Esophagus muscularis mucosa (tissue), 4 donors: ENCODE measurements around the gene CNOT4. TPM values are rescaled to one million over a fixed set of nuclear protein-coding genes. Genes with fewer than 3 reads are reported as not detected.

Source experiments
- DNase-seq: peaks from one replicate; pipeline ENCODE4 v3.0.0-alpha.2; 2017; ENCODE audit errors: extremely low spot score
- H3K27ac ChIP-seq, 4 donors: fragments of 200-600 bp; sonication (generic); replicated peaks in 1 of 4; 1 replicate in 3 of 4; 2 replicates in 1 of 4; pipeline ENCODE4 v1.5.1; 2016 to 2019; ENCODE audit warnings: mild to moderate bottlenecking in 1 of 4
- H3K27me3 ChIP-seq, 4 donors: fragments of 200-600 bp; sonication (generic); one replicate each; pipeline versions ENCODE4 v1.5.1 to v1.6.0; 2016 to 2019
- H3K36me3 ChIP-seq, 4 donors: fragments of 200-600 bp; sonication (generic); one replicate each; pipeline ENCODE4 v1.5.1; 2016 to 2019
- H3K4me1 ChIP-seq, 4 donors: fragments of 200-600 bp; sonication (generic); one replicate each; pipeline ENCODE4 v1.5.1; 2016 to 2019
- H3K4me3 ChIP-seq, 4 donors: fragments of 200-600 bp; sonication (generic); 1 replicate in 2 of 4; 2 replicates in 2 of 4; pipeline ENCODE4 v1.5.1; 2016 to 2019; ENCODE audit warnings: mild to moderate bottlenecking in 4 of 4, moderate library complexity in 1 of 4
- H3K9me3 ChIP-seq, 4 donors: fragments of 200-600 bp; sonication (generic); 1 replicate in 3 of 4; 2 replicates in 1 of 4; pipeline ENCODE4 v1.5.1; 2016 to 2019
- CTCF ChIP-seq, 3 experiments: fragments of 200-600 bp in 2 of 3; fragments of 450-650 bp in 1 of 3; sonication (generic) in 2 of 3; IDR thresholded peaks; one replicate each; pipeline ENCODE4 v1.5.1; 2017 to 2019; ENCODE audit warnings: antibody characterized with exemption in 3 of 3, mild to moderate bottlenecking in 2 of 3, moderate library complexity in 1 of 3
- EP300 ChIP-seq: sonication (generic); formaldehyde crosslinking; IDR thresholded peaks from one replicate; pipeline ENCODE4 v1.6.1; 2017; ENCODE audit warnings: antibody characterized with exemption
- POLR2A ChIP-seq: fragments of 450-650 bp; IDR thresholded peaks from one replicate; pipeline ENCODE4 v1.6.1; 2017; ENCODE audit warnings: antibody characterized with exemption, moderate library complexity, mild to moderate bottlenecking, low read depth
- POLR2AphosphoS5 ChIP-seq, 2 donors: sonication (generic); formaldehyde crosslinking; IDR thresholded peaks; one replicate each; pipeline ENCODE4 v1.6.1; 2017; ENCODE audit warnings: antibody characterized with exemption in 2 of 2
- WGBS: methylation state at CpG from one replicate; pipeline ENCODE4 v1.1.5; 2018; 5-methylcytosine and 5-hydroxymethylcytosine counted together
- intact Hi-C: fragments of 100-400 bp; cut with DNase I; formaldehyde crosslinking; loops from one replicate; pipeline ENCODE4 v1.15.1; 2023
- total RNA-seq, 4 donors: library from RNA; depleted of rRNA; stranded (reverse); fragments of >200 nt; gene quantifications; one replicate each; pipeline versions ENCODE4 v1.1.0 to v1.2.1, GENCODE V29; 2016

Gene CNOT4
- total RNA-seq, 4 donors from 2014 or later, result 18.6 to 28.7 (median 26.4) TPM

- Histone ChIP-seq H3K4me1 (peaks cover 0 to 6% (median 4%) of the 10 kb centered on the region in 4 donors), H3K27ac (no peak overlapping the region), H3K4me3 (no peak overlapping the region), H3K27me3 (no peaks in the 10 kb centered on the region), H3K9me3 (no peaks in the 10 kb centered on the region), H3K36me3 (no peaks in the 10 kb centered on the region)
- intact Hi-C loops, result no loop called here
- no peak for TF ChIP-seq EP300
- TF ChIP-seq POLR2A, result no peak
- no peak for TF ChIP-seq POLR2AphosphoS5 (IDR thresholded peaks at IDR 0.05)
- no peak for TF ChIP-seq CTCF (IDR thresholded peaks at IDR 0.05)
- DNase-seq, result no peak
- 93% methylated on average over 3 of the region's 3 CpGs for WGBS
These were observed 46.0 kb downstream of the CNOT4 start for GRCh38 chr7:135463908-135464307.

GRCh38 chr7:135459951-135460567 is 49.8 kb downstream of the CNOT4 start:
- 91% methylated on average over 4 of the region's 4 CpGs for WGBS
- intact Hi-C loops, result no loop called here

GRCh38 chr7:135459076-135459475 is 50.8 kb downstream of the CNOT4 start:
- 66% methylated on average over 6 of the region's 6 CpGs for WGBS
- intact Hi-C loops, result no loop called here

More at GRCh38 chr7:135459951-135460567, 49.8 kb downstream of the CNOT4 start:
- no peaks in the 10 kb centered on the region for H3K36me3 ChIP-seq
- no peaks in the 10 kb centered on the region for H3K27me3 ChIP-seq
- no peak overlapping the region for H3K27ac ChIP-seq
- H3K4me1 ChIP-seq, result peaks cover 0 to 13% (median 4%) of the 10 kb centered on the region in 4 donors
- no peak for DNase-seq
- H3K4me3 ChIP-seq, result no peak overlapping the region
- no peaks in the 10 kb centered on the region for H3K9me3 ChIP-seq
- no peak for TF ChIP-seq POLR2AphosphoS5 (IDR thresholded peaks at IDR 0.05)
- TF ChIP-seq EP300, result no peak
- no peak for TF ChIP-seq CTCF (IDR thresholded peaks at IDR 0.05)
- TF ChIP-seq POLR2A, result no peak

GRCh38 chr7:135454060-135454459 is 55.8 kb downstream of the CNOT4 start:
- intact Hi-C loops, result no loop called here
- TF ChIP-seq CTCF (IDR thresholded peaks at IDR 0.05) (no peak), EP300 (no peak), POLR2AphosphoS5 (IDR thresholded peaks at IDR 0.05) (no peak), POLR2A (no peak)
- no peaks in the 10 kb centered on the region for H3K9me3 ChIP-seq
- H3K4me1 ChIP-seq, result peaks cover 0 to 28% (median 13%) of the 10 kb centered on the region in 4 donors
- 89% methylated on average over 3 of the region's 3 CpGs for WGBS
- DNase-seq, result no peak
- H3K27ac ChIP-seq, result no peak overlapping the region
- no peak overlapping the region for H3K4me3 ChIP-seq
- H3K36me3 ChIP-seq, result no peaks in the 10 kb centered on the region
- H3K27me3 ChIP-seq, result no peaks in the 10 kb centered on the region

More at GRCh38 chr7:135459076-135459475, 50.8 kb downstream of the CNOT4 start:
- no peak overlapping the region for H3K27ac ChIP-seq
- H3K27me3 ChIP-seq, result no peaks in the 10 kb centered on the region
- DNase-seq, result no peak
- peaks cover 0 to 13% (median 4%) of the 10 kb centered on the region in 4 donors for H3K4me1 ChIP-seq
- no peak overlapping the region for H3K4me3 ChIP-seq
- TF ChIP-seq POLR2AphosphoS5 (IDR thresholded peaks at IDR 0.05) (no peak), POLR2A (no peak), EP300 (no peak), CTCF (IDR thresholded peaks at IDR 0.05) (no peak)
- no peaks in the 10 kb centered on the region for H3K36me3 ChIP-seq
- no peaks in the 10 kb centered on the region for H3K9me3 ChIP-seq

- intact Hi-C loops, result no loop called here
- Histone ChIP-seq H3K4me1 (peaks cover 10 to 31% (median 27%) of the 10 kb centered on the region in 4 donors), H3K4me3 (no peak overlapping the region), H3K9me3 (no peaks in the 10 kb centered on the region), H3K27me3 (no peaks in the 10 kb centered on the region), H3K27ac (no peak overlapping the region), H3K36me3 (no peaks in the 10 kb centered on the region)
- TF ChIP-seq POLR2AphosphoS5 (IDR thresholded peaks at IDR 0.05) (no peak), POLR2A (no peak)
- DNase-seq, result no peak
These were observed 60.5 kb downstream of the CNOT4 start for GRCh38 chr7:135449436-135449835.
